IPS DF 6.9 (cell line): ENCODE results near the gene ABLIM1.

Experiments
- DNase-seq: peaks from one replicate; pipeline ENCODE4 v3.0.0-alpha.2; 2013; ENCODE audit warnings: low read depth, low spot score
- H3K27ac ChIP-seq: one replicate; pipeline ENCODE4 v1.5.1; 2013; ENCODE audit warnings: low read length, control low read depth
- H3K27me3 ChIP-seq: 2 replicates; pipeline ENCODE4 v1.6.1; 2013; ENCODE audit warnings: mild to moderate bottlenecking, low read length; ENCODE audit not compliant: control insufficient read depth, insufficient read depth
- H3K36me3 ChIP-seq: 2 replicates; pipeline ENCODE4 v1.6.1; 2013; ENCODE audit warnings: low read length; ENCODE audit not compliant: control insufficient read depth, insufficient read depth
- H3K4me1 ChIP-seq: 2 replicates; pipeline ENCODE4 v1.6.1; 2013; ENCODE audit warnings: low read length; ENCODE audit not compliant: control insufficient read depth, insufficient read depth
- H3K4me3 ChIP-seq: 2 replicates; pipeline ENCODE4 v1.5.1; 2013; ENCODE audit warnings: mild to moderate bottlenecking, low read length
- H3K9me3 ChIP-seq: 2 replicates; pipeline ENCODE4 v1.6.1; 2013; ENCODE audit warnings: low read length, inconsistent platforms; ENCODE audit not compliant: control insufficient read depth, insufficient read depth
- WGBS: extraction: QIAGEN DNeasy Blood & Tissue Kit; methylation state at CpG from one replicate; pipeline ENCODE4 v1.1.7; 2013; ENCODE audit warnings: mixed read lengths, missing lambda C conversion rate; ENCODE audit not compliant: insufficient read length, insufficient coverage; 5-methylcytosine and 5-hydroxymethylcytosine counted together

The ABLIM1 gene

DNA sequence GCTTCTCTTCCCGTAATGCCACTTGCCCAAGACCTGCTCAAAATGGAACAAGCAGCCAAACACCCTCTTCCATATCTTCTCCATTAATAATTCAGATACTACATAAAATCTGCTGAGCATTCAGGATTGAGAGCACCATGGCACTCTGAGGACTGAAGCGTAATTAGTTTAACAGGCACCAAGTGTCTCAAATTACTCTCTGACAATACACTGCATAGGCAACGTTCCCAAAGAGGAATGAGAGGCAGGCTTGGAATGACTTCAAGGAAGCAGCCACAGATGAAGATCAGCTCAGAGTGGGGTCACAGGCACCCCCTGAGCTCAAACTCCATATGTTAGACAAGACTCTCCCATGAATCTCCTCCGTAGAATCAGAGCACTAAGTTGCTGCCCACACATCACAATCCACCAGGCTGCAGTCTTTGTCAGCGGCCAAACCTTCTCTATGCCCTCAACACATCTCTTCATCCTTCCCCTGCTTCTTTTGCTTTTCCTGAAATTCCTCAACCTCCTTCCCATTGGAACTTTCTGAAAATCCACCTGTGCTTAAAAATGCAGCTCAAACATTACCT lies 4.7 kb upstream of the ABLIM1 start:
- Histone ChIP-seq H3K4me1 (peaks cover 4% of the 10 kb centered on the region; the same call in 1 of the 2 replicates), H3K36me3 (no peaks in the 10 kb centered on the region), H3K27me3 (no peaks in the 10 kb centered on the region), H3K4me3 (no peak overlapping the region), H3K27ac (no peak overlapping the region), H3K9me3 (no peaks in the 10 kb centered on the region)
- WGBS, result no CpG with 5 or more reads among the region's 5 CpGs
- DNase-seq, result no peak

DNA sequence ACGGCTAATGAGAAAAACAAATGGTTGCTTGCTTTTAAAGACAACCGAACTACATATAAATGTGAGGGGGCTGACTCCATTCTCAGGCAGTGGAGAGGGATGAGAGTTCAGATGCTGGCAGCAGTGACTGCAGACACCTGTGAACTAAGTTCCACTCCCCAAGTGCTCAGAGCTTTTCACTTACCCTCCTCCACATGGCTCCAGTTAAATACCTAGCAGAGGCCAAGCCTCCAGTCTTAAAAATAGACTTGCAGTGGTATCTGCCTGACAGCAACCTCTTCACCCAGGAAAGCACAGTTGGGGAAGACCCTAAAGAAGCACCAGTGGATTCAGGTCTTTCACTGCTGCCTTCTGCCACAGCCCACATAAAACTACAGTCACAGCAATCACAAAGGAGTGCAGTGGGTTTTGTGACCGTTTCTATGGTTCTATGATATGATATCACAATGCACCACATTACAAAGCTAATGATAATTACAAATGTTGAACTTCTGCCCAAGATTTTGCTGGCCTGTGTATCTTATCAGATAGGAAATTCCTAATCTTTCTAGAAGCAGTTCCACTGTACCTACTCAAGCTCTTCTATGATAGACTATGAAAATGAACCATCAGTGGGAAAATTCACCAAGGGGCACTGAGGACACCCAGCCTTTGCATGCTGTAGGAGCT lies 3.3 kb upstream of the ABLIM1 start:
- H3K27ac ChIP-seq, result no peak overlapping the region
- peaks cover 4% of the 10 kb centered on the region; the same call in 1 of the 2 replicates for H3K4me1 ChIP-seq
- no peak for DNase-seq
- no peak overlapping the region for H3K4me3 ChIP-seq
- H3K27me3 ChIP-seq, result no peaks in the 10 kb centered on the region
- H3K9me3 ChIP-seq, result no peaks in the 10 kb centered on the region
- no CpG with 5 or more reads among the region's 3 CpGs for WGBS
- H3K36me3 ChIP-seq, result no peaks in the 10 kb centered on the region

DNA sequence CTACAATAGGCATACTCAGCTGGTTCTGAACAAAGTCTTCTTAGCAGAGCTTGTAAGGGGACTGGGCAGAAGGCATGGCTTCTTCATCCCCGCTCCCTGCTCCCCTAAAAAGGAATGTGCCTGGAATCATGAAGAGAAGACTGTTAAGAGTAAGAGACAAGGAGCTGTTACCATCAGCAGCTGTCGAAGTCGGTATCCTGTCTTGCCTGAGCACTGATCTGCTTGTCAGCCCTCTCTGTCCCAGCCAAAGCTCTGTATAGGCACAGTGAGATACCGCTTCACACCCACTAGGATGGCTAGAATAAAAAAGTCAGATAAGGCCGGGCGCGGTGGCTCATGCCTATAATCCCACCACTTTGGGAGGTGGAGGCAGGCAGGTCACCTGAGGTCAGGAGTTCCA lies 2.4 kb downstream of the ABLIM1 start:
- Histone ChIP-seq H3K36me3 (no peaks in the 10 kb centered on the region), H3K4me1 (no peaks in the 10 kb centered on the region), H3K9me3 (no peaks in the 10 kb centered on the region), H3K27me3 (no peaks in the 10 kb centered on the region), H3K4me3 (no peak overlapping the region), H3K27ac (no peak overlapping the region)
- no CpG with 5 or more reads among the region's 7 CpGs for WGBS
- no peak for DNase-seq

DNA sequence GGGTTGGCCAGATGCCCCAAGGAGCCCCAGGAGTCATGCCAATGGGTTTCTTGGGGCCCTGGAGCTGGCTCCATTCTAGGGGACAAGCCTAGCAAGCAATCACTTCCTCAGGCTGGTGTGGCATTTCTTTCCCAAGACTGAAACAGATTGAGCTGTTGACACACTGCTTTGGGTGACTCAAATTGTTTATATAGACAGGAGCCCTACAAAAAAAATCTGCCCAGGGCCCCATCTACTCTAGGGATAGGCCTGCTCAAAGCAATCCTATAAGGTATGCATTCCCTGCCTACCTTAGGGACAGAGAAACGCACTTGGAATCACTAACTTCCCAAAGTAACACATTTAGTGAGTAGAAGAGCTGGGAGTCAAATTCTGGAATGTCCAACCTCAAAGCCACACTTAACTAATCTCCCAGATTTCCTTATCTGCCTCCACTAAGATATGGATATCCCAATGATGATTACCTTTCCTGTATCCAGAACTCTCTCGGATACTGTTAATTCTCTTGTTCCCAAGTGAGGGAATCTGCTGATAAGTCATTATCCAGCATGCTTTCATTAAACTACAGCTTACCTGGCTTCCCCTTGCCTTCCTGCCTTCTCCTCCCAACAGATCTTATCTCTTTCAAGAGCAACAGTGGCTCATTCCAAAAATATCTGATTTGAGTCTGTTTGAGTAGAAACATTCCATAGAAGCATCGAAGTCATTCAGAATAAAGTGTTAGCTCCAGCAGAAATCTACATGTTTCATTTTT lies 3.1 kb downstream of the ABLIM1 start:
- Histone ChIP-seq H3K9me3 (no peaks in the 10 kb centered on the region), H3K27me3 (no peaks in the 10 kb centered on the region), H3K4me3 (no peak overlapping the region), H3K4me1 (no peaks in the 10 kb centered on the region), H3K36me3 (no peaks in the 10 kb centered on the region), H3K27ac (no peak overlapping the region)
- DNase-seq, result no peak
- no CpG with 5 or more reads among the region's 3 CpGs for WGBS

DNA sequence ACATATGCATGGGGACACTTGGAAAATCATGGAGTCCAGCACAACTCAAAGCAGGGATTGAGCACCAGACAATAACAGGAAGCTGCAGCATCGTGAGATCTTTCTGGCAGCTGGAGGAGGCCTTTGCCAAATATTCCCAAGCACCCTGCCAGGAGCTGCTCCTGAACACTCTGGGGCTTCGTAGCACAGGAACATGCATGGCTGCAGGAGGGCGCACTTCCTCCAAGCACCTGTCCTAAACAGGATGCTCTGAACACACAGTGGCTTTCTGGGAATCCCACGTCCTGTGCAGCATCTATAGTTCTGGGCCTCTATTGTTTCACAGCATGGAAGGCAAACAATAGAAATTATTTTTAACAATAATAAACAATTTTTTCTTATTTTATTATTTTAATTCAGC lies 4.1 kb downstream of the ABLIM1 start:
- Histone ChIP-seq H3K4me1 (no peaks in the 10 kb centered on the region), H3K9me3 (no peaks in the 10 kb centered on the region), H3K36me3 (no peaks in the 10 kb centered on the region), H3K27ac (no peak overlapping the region), H3K27me3 (no peaks in the 10 kb centered on the region), H3K4me3 (no peak overlapping the region)
- DNase-seq, result no peak
- WGBS, result no CpG with 5 or more reads among the region's 4 CpGs

DNA sequence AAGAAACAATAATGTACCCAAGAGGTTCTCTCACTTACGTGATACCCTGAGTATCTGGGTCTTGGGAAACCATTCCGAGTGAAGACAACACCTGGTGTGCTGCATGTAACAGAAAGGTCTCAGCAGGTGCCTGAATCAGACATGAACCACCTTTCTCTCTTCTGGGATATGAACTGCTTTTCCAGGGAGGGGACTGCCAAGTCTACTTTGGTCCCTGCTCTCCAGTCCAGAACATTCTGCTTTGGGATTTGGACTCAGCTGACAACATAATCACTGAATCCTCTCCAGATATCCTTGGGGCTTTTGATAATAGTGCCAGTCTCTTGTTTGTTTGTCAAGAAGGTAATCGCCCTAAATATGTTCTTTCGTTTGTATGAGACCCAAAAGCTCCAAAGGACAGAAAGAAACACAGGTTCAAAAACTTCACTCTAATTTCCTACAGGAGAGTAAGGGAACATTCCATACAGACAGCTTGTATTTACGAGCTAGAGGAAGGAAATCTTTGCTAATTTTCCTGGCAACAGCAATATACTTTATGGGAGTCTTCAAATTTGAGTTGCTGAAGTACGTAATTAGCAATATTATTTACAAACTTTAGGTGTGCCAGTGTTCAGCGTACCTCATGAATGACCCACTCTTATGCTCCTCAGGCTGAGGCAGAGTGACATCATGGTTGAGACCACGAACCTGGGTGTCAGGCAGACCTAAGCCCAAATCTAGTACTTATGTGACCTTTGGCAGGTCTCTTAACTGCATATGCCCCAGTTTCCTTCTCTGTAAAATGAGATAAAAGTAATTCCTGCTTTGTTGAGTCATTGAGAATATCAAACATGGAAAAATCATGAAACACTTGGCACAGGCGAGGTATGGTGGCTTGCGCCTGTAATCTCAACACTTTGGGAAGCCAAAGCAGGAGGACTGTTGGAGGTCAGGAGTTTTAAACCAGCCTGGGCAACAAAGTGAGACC lies 5.4 kb downstream of the ABLIM1 start:
- no peak overlapping the region for H3K27ac ChIP-seq
- H3K27me3 ChIP-seq, result no peaks in the 10 kb centered on the region
- no CpG with 5 or more reads among the region's 10 CpGs for WGBS
- no peaks in the 10 kb centered on the region for H3K36me3 ChIP-seq
- no peak for DNase-seq
- no peaks in the 10 kb centered on the region for H3K4me1 ChIP-seq
- H3K4me3 ChIP-seq, result no peak overlapping the region
- H3K9me3 ChIP-seq, result no peaks in the 10 kb centered on the region

DNA sequence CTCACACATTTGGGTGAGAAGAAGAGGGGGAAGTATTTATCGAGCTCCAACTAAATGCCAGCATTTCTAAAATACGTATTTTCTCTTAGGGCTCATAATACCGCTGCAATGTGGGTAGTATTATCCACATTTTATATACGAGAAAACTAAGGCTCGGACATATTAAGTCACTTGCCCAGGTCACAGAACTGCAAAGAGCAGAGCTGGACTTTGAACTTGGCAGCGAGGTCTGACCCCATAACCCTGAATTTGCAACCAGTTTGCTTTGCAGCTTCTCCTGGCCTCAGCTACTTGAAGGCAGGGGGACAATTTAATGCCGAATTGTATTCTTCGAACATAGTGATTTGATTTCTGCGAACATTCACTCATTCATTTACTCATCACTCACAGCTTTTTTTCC lies 7.2 kb downstream of the ABLIM1 start:
- H3K36me3 ChIP-seq, result no peaks in the 10 kb centered on the region
- no peak overlapping the region for H3K27ac ChIP-seq
- no CpG with 5 or more reads among the region's 9 CpGs for WGBS
- DNase-seq, result no peak
- no peaks in the 10 kb centered on the region for H3K4me1 ChIP-seq
- H3K9me3 ChIP-seq, result no peaks in the 10 kb centered on the region
- H3K27me3 ChIP-seq, result no peaks in the 10 kb centered on the region
- H3K4me3 ChIP-seq, result no peak overlapping the region

DNA sequence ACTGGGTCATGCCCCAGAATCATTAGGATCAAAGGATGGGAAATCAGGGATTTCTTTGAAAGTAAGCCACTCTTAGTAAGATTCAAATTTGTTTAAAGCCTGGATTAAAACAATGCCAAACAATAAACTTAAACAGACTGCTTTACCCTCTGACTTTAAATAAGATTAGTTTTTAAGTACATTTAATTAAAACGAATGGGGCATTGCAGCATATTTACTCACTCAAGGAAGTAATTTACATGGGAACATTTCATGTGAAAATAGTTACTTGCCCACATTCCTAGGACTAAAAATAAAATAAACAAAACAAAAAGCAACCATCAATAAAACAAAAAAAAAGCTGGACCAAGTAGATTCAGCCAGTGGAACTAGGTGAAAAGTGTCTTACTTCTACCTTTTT lies 7.8 kb downstream of the ABLIM1 start:
- WGBS, result no CpG with 5 or more reads among the region's 1 CpG
- no peaks in the 10 kb centered on the region for H3K4me1 ChIP-seq
- no peaks in the 10 kb centered on the region for H3K27me3 ChIP-seq
- H3K36me3 ChIP-seq, result no peaks in the 10 kb centered on the region
- no peak for DNase-seq
- no peak overlapping the region for H3K4me3 ChIP-seq
- no peak overlapping the region for H3K27ac ChIP-seq
- no peaks in the 10 kb centered on the region for H3K9me3 ChIP-seq

DNA sequence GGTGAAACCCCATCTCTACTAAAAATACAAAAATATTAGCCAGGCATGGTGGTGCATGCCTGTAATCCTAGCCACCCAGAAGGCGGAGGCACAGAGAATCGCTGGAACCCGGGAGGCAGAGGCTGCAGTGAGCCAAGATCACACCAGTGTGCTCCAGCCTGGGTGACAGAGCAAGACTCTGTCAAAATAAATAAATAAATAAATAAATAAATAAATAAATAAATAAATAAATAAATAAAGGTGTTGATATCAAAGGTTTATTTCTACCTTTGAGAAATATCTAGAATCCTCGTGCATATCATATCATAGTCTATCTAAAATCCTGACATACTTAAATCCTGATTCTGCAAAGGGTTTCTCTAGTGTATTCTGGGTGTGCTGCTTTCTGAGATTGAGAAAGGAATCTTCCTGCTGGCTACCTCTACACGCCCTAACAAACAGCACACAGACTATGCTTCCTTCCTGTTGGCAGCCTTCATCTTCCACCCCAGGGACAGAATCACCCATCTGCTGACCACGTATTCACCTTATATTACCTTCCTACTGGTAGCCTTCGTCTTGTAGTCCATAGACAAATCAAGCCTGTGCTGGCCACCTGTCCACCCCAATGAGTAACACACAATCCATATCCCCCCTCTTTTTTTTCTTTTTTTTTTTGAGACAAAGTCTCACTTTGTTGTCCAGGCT lies 8.7 kb downstream of the ABLIM1 start:
- no peak overlapping the region for H3K27ac ChIP-seq
- H3K9me3 ChIP-seq, result no peaks in the 10 kb centered on the region
- no CpG with 5 or more reads among the region's 7 CpGs for WGBS

DNA sequence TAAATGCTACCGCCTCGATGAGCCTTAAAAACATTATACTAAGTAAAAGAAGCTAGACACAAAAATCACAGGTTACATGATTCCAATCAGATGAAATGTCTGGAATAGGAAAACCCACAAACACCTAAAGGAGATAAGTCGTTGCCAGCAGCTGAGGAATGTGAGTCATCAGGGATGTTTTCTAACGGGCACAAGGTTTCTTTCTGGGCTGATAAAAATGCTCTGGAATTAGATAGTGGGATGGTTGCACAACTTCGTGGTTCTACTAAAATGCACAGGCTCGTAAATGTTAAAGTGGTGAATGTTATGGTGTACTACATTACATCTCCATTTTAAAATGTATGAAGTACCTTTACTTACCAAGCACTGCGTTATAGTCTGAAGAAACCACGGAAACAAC lies 9.7 kb downstream of the ABLIM1 start:
- DNase-seq, result no peak
- no peak overlapping the region for H3K27ac ChIP-seq

More for the DNA sequence above, 8.7 kb downstream of the ABLIM1 start:
- no peak for DNase-seq
- Histone ChIP-seq H3K27me3 (no peaks in the 10 kb centered on the region), H3K4me3 (no peak overlapping the region), H3K4me1 (no peaks in the 10 kb centered on the region), H3K36me3 (no peaks in the 10 kb centered on the region)

More for the DNA sequence above, 9.7 kb downstream of the ABLIM1 start:
- Histone ChIP-seq H3K9me3 (no peaks in the 10 kb centered on the region), H3K4me1 (no peaks in the 10 kb centered on the region), H3K4me3 (no peak overlapping the region), H3K27me3 (no peaks in the 10 kb centered on the region), H3K36me3 (no peaks in the 10 kb centered on the region)
- no CpG with 5 or more reads among the region's 8 CpGs for WGBS
